D721Med (cell line): ENCODE results near the gene MTARC2.

Source experiments
- DNase-seq: peaks from one replicate; pipeline ENCODE4 v3.0.0; 2011; ENCODE audit warnings: low spot score; ENCODE audit not compliant: insufficient read length
- FAIRE-seq: peaks from 2 replicates; lab custom pipeline; 2011; peaks lifted over from hg19 to GRCh38; lab: Jason Lieb, UNC
- CTCF ChIP-seq: IDR thresholded peaks from 2 replicates; pipeline ENCODE4 v1.5.1; 2012; ENCODE audit warnings: mild to moderate bottlenecking, control low read depth; ENCODE audit not compliant: insufficient read depth; ENCODE audit errors: missing control alignments

MTARC2 gene

DNA sequence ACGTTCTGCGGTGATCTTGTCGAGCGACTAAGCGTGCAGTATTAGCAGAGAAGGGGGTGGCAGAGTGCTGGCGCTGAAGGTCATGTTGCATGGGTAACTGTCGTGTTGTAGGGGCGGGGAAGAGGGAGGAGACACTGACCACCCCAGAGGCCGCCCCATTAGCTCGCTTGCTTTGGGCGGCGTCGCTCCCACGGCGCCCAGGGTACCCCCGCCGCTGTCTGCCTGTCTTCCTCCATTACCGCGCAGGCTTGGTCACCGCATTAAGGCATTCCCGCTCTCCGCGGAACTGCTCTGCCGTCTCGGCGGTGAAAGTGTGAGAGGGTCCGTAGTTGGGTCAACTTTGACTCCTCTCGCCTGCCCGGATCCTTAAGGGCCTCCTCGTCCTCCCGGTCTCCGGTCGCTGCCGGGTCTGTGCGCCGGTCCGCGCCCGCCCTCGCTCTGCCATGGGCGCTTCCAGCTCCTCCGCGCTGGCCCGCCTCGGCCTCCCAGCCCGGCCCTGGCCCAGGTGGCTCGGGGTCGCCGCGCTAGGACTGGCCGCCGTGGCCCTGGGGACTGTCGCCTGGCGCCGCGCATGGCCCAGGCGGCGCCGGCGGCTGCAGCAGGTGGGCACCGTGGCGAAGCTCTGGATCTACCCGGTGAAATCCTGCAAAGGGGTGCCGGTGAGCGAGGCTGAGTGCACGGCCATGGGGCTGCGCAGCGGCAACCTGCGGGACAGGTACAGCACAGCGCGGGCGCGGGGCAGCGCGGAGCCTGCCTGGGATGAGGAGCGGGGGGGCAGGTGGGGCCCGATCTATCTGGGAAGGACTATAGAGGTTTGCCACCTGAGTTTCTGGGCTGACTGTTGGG is at the start of gene MTARC2:
Gene MTARC2 (plus strand): TSS at position 234 of the 846 bp plus-strand sequence. CDS start 210 bp downstream, at position 444.
- FAIRE-seq (no peak), DNase-seq (peak; percentile 37)
- no peak for TF ChIP-seq CTCF

- TF ChIP-seq CTCF: no peak
- DNase-seq (no peak), FAIRE-seq (no peak)
Measured at GRCh38 chr1:220698607-220699016, 49.5 kb upstream of the MTARC2 start.

DNA sequence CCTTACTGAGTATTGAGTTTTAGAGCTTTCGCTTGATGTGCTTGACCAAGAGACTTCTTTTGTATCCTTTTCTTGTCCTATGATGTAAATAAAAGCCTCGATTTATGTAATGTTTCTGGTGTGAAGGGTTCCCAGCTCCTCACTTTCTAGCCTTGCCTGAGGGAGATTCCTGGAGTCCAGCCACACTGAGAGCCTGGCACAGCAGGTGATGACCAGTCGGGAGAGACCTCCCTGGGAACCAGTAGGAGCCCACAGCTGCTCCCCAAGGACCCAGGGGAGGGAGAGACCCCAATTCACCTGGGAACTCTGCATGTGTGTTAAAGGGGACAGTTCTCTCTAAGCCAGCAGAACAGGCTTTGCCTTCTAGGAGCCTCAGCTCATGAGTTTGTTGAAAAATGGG is 49.1 kb upstream of the MTARC2 start:
- FAIRE-seq (no peak), DNase-seq (no peak)
- no peak for TF ChIP-seq CTCF

- DNase-seq: no peak
- FAIRE-seq: peak; percentile 51
- TF ChIP-seq CTCF: no peak
Measured at GRCh38 chr1:220700556-220701179, 47.5 kb upstream of the MTARC2 start.

- no peak for DNase-seq
- no peak for FAIRE-seq
- TF ChIP-seq CTCF: no peak
Measured at GRCh38 chr1:220701974-220702373, 46.1 kb upstream of the MTARC2 start.

- TF ChIP-seq CTCF: no peak
- no peak for FAIRE-seq
- DNase-seq: no peak
Measured at GRCh38 chr1:220702733-220703270, 45.3 kb upstream of the MTARC2 start.
